Stimulated activated CD4-positive, alpha-beta T cell treated with anti-CD3 and anti-CD28 coated beads, Interleukin-4, amount 100 ng/mL, for 24 hours (primary cell): Measurements from ENCODE around the gene TMC1.
"Not testable (repeated sequence)": the region's sequence is repeated elsewhere in the genome, so short reads cannot be mapped to it uniquely, and the experiment has no call there.

Experiments
- DNase-seq: peaks from one replicate; pipeline ENCODE4 v3.0.0-alpha.2; 2020

The TMC1 gene

GRCh38 chr9:72834994-72835393 lies 313.6 kb downstream of the TMC1 start:
- no peak for DNase-seq

GRCh38 chr9:72836790-72837189 lies 315.4 kb downstream of the TMC1 start:
- DNase-seq, result no peak

- no peak for DNase-seq
Observed at GRCh38 chr9:72839085-72839484, 317.7 kb downstream of the TMC1 start.

GRCh38 chr9:72843520-72844439 lies 322.4 kb downstream of the TMC1 start:
- no peak for DNase-seq

GRCh38 chr9:72844440-72844768 lies 323.0 kb downstream of the TMC1 start:
- no peak for DNase-seq

- not testable (repeated sequence) for DNase-seq
Observed at GRCh38 chr9:72845052-72845451, 323.6 kb downstream of the TMC1 start.

GRCh38 chr9:72850209-72850608 lies 328.8 kb downstream of the TMC1 start:
- not testable (repeated sequence) for DNase-seq

- DNase-seq, result no peak
Observed at GRCh38 chr9:72855321-72855720, 333.9 kb downstream of the TMC1 start.

- no peak for DNase-seq
Observed at GRCh38 chr9:72855890-72856523, 334.6 kb downstream of the TMC1 start.

GRCh38 chr9:72856972-72857623 lies 335.7 kb downstream of the TMC1 start:
- DNase-seq, result peak; percentile 3

GRCh38 chr9:72857624-72857996 lies 336.2 kb downstream of the TMC1 start:
- DNase-seq, result no peak

GRCh38 chr9:72858089-72858912 lies 336.9 kb downstream of the TMC1 start:
- no peak for DNase-seq

- not testable (repeated sequence) for DNase-seq
Observed at GRCh38 chr9:72862788-72863187, 341.4 kb downstream of the TMC1 start.

GRCh38 chr9:72863456-72864094 lies 342.2 kb downstream of the TMC1 start:
- DNase-seq, result no peak

- no peak for DNase-seq
Observed at GRCh38 chr9:72864327-72864726, 342.9 kb downstream of the TMC1 start.

GRCh38 chr9:72871685-72872084 lies 350.3 kb downstream of the TMC1 start:
- DNase-seq, result no peak

GRCh38 chr9:72872718-72873117 lies 351.3 kb downstream of the TMC1 start:
- DNase-seq, result no peak

GRCh38 chr9:72873456-72873855 lies 352.0 kb downstream of the TMC1 start:
- DNase-seq, result no peak

- no peak for DNase-seq
Observed at GRCh38 chr9:72874344-72874743, 352.9 kb downstream of the TMC1 start.

GRCh38 chr9:72875221-72875620 lies 353.8 kb downstream of the TMC1 start:
- no peak for DNase-seq

GRCh38 chr9:72880821-72881220 lies 359.4 kb downstream of the TMC1 start:
- no peak for DNase-seq

- DNase-seq, result no peak
Observed at GRCh38 chr9:72882117-72882775, 360.8 kb downstream of the TMC1 start.
